ENCODE data around the gene CPEB4.

DNA sequence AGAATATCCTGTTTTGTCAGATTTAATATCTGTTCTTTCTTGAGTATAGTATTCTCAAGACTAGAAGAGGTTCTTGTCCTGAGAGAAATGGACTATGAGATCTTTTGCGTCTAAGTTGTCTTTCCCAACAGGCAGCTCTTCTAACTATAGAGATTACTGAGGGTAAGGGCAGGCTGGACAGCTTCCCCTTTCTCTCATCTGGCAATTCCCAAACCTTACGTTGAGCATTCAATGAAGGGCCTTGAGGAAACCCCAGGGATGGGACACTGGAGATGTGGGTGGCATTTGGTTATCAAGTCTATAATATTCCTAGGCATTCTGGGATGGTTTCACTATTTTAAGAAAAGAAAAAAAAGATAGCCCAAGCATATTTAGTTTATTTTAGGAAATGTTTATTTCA, 72.8 kb downstream of the CPEB4 start:
- no peak for TF ChIP-seq POLR2A (IDR thresholded peaks at IDR 0.05)
- TF ChIP-seq, protein P1, sequence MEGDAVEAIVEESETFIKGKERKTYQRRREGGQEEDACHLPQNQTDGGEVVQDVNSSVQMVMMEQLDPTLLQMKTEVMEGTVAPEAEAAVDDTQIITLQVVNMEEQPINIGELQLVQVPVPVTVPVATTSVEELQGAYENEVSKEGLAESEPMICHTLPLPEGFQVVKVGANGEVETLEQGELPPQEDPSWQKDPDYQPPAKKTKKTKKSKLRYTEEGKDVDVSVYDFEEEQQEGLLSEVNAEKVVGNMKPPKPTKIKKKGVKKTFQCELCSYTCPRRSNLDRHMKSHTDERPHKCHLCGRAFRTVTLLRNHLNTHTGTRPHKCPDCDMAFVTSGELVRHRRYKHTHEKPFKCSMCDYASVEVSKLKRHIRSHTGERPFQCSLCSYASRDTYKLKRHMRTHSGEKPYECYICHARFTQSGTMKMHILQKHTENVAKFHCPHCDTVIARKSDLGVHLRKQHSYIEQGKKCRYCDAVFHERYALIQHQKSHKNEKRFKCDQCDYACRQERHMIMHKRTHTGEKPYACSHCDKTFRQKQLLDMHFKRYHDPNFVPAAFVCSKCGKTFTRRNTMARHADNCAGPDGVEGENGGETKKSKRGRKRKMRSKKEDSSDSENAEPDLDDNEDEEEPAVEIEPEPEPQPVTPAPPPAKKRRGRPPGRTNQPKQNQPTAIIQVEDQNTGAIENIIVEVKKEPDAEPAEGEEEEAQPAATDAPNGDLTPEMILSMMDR (IDR thresholded peaks at IDR 0.05): no peak
- no peak for TF ChIP-seq EP300 (IDR thresholded peaks at IDR 0.05)

All from gastroesophageal sphincter (tissue), 3 donors.